NK-92 treated with Interleukin-12 subunit alpha and Interleukin-12 subunit beta, amount 100 ng/mL, for 24 hours (cell line): ENCODE data around the gene POC1A.

Experiments used
- DNase-seq: peaks from one replicate; lab custom pipeline; 2025; lab: John Stamatoyannopoulos, UW

The POC1A gene

DNA sequence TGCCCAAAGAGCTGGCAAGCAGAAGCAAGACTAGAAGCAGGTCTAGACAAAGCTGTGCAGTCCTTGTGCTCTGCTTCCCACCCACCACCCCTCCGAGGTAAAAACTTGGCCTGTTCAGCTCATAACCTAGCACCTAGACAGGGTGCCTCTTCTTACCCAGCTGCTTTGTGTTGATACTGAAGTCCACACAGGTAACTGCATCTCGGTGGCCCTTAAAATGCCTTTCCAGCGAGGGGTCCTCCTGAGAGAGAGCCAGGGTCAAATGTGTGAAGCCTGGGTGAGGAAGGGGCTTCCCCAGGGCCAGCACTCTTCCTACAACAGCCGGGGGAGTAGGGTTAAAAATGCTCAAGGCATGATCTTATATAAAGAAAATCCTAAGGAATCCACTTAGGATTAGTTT is 3.4 kb downstream of the POC1A start:
- DNase-seq, result no peak

DNA sequence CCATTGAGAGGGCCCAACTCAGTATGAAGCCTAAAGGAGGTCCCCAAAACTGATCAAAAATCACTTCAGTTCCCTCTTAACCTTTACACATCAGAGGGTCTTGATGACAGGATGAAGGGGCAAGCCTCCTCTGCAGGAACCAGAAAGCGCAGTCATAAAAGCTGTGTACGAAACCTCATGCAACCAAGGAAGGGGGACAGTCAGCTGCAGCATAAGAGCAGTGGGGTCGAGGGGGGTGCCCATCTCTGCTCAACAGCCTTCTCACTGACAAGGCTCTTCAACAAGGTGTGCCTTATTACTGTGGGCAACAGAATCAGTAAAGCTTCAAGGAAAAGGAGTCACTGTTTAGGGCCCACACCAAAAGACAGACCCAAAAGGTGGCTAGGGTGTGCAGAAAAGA is 3.9 kb downstream of the POC1A start:
- no peak for DNase-seq

DNA sequence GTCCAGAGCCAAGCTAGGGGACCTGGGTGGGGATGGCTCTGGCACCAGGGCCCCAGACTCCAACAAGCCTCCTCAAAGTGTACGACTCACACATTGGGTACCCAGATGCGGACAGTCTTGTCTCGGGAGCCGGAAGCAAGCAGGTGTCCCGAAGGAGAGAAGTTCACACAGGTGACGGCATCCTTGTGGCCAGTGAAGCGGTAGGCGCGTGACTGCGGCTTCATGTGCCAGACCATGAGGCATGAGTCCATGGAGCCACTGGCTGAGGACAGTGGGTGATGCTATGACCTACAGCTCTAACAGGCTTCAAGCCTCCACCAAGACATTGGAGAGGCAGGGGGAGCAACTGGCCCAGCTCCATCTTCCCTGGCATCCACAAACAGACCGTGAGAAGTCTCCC is 4.5 kb downstream of the POC1A start:
- DNase-seq, result no peak

DNA sequence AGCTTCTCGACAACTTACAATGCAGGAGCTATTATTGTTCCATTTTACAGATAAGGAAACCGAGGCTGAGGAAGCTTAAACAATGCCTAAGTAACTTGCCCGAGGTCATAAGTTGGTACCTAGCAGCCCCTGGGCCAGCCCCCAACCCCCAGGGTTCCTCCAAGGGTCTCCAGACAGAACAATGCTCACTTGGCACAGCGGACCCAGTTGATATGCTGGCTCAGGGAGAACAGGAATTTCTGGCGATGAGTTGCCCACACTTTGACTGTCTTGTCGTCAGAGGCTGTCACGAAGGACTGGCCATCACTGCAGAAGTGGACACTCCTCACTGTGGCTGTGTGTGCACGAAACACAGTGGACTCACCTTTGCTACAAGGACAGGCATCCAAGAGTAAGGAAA is 5.2 kb downstream of the POC1A start:
- no peak for DNase-seq

DNA sequence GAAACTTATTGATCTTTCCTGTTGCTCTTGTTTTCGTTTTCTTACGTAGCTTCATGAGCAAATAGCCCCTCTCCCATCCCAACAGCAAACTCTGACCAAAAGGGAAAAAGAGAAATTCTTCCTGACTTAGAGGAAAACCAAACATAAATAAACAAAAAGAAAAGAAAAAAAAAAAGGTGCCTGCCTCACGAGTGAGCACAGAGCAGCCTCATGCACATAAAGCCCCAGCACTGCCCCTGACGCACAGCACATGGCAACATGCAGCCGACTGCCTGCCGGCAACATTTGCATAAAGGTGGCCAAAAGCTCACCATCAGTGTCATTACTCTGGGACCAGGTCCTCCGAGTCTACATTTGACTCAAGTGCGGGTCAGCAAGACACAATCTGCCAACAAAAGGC is 6.4 kb downstream of the POC1A start:
- no peak for DNase-seq

DNA sequence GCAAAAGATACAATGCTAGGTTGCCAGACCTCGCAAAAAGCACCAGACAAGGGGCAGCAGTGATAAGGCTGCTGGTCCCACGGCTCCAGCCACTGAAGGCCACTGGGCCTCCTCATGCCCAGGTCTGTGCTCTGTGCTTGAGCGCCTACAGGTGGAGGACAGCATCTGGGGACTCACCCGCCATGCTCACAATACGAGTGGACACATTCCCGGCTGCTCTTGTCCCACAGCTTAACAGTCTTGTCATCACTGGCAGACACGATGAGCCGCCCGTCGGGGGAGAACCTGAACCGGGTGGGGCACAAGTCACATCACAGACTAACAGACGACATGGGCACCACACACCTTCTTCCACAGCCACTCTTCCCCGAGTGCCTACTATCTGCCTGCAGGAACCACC is 7.4 kb downstream of the POC1A start:
- DNase-seq, result no peak

DNA sequence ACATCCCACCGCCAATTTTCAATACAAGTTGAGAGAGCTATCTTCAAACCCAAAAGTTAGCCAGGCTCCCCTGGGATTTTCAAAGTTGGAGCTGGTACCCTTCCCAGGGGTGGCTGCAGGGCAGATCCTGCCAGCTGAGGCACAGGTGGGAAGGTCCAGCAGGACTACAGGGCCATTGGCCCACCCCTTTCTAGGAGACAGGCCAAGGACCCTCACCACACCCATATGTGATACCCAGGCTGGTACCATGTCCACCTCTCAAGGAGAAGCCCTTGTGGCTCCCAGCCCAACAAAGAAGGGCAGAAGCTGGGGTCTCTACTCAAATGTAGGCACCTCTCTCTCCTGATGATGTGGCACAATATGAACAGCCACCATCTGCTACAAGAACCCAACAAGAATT is 8.0 kb downstream of the POC1A start:
- DNase-seq, result no peak

DNA sequence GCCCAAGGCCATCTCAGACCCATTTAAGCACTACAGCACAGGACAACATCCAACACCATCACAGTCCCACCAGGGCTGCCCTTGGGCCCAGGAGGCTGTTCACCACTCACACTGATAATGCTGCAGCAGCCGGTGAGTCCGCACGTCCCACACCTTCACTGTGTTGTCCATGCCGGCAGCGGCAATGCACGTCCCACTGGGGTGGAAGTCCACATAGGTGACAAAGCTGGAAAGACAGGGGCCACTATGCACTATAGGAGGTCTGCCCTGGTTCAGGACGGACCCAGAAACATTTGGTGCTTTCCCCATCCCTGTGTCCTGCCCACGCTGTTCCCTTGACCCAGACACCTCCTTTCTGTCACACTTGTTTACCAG is 8.5 kb downstream of the POC1A start:
- DNase-seq, result no peak

DNA sequence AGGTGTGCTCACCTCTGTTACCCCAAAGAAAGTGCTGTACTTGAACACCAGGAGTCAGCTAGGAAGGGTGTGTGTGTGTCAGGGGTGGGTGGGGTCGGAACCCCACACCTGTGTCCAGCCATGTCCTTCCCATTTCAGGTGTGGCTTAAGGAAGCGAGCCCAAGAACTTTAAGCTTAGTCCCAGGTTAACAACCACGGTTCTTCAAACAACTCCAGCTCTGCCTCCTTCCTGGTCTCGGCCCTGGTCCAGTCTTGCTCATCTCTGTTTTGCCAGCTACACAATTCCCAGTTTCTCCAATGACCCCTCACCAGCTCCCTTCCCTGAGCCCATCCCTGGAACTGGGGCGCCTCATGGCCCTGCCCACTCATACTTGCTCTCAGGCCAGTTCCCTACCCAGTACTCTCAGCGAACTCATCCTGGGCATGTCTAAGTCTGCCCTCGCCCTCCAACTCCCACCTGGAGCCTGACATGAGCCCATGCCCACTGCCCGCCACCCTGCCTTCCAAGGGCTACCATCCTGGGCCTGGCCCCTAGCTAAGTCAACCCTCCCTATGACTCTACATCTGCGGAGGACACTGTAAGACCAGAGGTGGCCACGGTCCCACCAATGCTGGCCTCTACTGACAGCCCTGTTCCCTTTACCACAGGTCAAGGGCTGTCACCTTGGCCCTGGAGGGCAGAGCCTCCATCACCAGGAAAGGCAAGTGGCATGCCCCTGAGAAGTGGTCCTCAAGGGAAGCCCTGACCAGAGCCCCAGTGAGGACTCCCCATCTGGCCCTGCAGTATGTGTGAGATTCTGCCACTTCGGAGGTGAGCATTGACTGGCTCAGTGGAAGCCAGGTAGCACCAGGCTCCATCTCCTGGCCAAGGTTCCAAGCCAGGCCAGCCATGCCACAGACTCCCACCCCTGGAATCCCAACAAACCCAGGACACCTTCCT is 9.2 kb downstream of the POC1A start:
- DNase-seq, result no peak

DNA sequence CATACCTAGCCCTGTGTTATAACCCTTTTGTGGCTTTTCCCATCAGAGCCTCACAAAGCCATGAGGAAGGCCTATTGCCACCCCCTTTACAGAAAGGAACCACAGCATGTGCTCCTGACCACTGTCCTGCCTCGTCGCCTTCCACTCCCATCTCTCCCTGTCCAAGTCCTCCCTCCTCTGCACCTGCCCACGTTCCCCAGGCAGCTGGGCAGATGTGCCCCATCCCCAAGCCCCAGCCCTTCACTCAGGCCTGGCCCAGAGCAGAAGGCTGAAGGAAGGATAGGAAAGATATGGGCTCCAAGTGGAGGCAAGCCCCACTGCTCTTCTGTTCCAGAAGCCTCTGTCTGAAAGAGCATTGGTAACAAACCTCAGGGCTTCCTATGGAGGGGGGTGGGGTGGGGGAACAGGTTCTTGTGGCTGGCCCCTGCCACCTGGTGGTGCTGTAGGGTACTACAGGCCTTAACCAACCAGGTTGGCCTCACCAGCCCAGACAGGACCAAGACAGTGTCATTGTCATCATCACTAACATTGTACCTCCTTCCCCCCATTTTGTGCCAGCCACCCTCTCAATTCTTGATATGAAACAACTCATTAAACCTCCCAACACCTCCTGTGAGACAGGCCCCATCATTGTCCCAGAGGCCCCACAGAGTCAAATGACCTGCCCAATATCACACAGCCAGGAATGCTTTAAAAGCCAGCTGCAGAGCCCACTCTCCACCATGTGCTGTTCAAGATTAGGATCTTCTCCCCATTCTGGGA is 10.0 kb downstream of the POC1A start:
- peak; percentile 41 for DNase-seq

DNA sequence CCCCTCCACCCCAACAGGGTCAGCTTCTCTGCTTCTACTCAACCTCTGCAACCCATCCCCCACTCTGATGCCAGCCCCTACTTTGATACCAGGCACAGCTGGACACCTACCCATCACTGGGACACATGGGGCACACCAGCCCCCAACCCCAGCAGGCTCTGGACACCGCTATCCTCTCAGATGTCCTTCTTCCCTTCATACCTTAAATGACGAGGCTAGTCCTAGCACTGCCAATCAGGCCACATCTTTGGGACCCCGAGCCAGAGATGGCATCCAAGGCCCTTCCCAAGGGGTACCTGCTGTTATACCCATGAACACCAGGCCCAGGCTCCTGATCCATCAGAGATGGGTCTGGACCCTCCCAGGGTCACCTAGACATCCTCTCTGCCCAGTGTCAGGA is 10.6 kb downstream of the POC1A start:
- DNase-seq, result no peak

DNA sequence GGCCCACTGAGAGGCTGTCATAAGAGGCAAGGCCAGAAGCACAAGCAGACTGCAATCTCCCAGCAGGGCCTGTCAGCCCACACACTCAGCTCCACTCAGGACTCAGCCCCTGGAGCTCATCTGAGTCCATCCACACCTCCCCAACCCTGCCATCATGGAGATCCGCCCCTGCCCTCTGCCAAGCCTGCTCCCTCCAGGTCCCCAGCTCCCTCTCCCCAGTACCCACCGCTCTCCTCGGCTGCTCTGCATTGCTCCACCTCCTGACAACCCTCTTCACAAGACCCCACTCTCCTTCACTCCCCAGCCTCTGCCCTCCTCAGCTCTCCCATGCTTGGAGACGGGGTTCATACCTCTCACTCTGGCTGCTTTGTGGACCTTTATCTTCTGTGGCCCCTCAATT is 11.1 kb downstream of the POC1A start:
- no peak for DNase-seq

DNA sequence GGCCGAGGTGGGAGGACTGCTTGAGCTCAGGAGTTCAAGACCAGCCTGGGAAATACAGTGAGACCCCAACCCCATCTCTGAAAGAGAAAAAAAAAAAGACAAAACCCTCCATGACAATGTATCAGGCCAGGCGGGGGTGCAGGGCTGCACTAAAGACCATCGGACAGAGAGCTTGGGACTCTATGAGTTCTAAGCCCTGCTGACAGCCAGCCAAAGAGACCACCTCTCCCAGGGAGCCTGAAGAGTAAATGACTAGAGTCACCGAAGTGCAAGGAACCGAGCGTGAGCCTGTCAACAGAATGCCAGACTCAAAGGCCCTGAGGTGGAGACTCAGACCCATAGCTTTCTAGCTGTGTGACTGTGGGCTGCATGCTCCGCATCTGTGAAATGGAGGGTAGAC is 12.5 kb downstream of the POC1A start:
- DNase-seq, result no peak

DNA sequence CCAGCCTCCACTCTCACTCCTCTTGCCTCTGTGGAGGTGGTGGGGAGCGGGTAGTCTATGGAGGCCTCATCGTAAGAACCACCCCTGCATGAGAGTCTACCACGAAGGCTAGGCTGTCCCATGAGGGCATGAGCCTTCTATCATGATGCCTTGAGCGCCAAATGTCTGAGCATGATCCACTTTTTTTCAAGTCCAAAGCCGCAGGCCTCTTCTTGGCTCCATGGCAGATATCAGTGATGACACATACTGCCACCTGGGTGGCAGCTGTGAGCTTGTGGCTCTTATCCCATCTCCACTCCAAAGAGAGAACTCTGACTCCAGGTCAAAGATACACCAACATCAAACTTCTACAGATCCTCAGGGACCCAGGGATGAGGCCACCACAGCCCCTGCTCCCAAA is 13.5 kb downstream of the POC1A start:
- DNase-seq, result no peak

DNA sequence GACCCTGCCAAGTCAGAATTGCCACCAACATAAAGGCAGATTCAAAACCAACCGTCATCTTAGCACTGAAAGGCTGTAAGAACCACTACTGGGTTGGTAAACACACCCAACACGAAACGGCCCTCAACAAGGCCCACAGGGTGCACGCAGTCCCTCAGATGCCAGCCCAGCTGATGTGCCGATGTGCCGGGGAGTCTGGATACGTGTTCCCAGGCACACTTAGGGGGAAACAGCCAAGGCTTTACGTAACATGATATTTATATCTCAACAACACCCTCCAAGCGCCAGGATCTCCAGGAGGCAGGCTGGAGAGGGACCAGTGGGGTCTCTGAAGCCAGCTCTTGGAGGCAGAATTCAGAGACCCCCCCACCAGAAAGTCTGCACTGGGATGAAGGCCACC is 14.2 kb downstream of the POC1A start:
- no peak for DNase-seq

DNA sequence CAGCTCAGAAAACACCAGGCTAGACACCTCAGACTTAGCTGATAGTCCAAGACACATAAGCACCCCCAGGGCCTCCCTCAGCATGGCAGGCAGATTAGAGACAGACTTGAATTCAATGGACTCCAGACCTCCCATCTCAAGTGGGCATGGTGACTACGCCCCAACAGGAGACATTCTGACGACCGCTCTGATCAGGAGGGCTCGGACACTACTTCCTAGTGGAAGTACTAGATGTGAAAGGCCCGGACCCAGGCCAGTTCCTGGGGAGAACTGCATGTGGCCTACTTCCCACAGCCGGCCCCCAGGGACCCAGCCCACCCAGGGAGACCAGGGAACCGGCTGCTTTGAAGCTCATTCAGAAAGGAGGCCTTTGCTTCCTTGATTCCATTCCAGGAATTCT is 16.9 kb downstream of the POC1A start:
- DNase-seq, result no peak

DNA sequence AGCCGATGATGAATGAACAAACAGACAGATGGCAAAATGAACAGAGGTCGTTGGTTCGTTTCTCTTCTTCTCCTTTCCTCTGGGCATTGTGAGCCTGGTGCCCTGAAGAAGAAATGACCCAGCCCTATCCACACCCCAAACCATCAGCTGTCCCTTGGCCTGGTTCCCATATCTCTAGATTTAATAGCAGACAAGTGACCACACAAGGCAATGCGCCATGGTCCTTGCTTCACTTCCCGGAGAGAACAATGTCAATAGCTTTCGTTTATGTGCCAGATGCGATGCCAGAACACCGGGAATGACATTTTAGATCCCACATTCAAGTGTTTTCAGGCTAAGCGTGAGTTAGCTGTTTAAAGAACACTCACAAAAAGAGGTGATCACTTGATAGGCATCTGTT is 17.7 kb downstream of the POC1A start:
- no peak for DNase-seq

DNA sequence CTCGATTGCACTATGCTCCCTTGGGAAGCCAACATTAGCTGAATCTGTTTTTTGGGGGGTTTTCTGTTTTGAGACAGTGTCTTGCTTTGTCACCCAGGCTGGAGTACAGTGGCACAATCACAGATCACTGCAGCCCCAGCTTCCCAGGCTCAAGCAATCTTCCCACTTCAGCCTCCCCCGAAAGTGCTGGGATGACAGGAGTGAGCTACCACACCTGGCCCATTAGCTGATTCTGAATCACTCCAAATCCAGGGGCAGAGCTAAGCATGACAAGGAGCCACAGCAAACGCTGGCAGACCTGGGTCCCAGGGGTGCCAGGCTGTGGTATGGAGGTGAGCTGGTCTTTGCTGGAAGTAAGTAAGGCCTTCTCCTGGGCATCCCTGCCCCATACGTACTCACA is 18.9 kb downstream of the POC1A start:
- DNase-seq, result no peak

DNA sequence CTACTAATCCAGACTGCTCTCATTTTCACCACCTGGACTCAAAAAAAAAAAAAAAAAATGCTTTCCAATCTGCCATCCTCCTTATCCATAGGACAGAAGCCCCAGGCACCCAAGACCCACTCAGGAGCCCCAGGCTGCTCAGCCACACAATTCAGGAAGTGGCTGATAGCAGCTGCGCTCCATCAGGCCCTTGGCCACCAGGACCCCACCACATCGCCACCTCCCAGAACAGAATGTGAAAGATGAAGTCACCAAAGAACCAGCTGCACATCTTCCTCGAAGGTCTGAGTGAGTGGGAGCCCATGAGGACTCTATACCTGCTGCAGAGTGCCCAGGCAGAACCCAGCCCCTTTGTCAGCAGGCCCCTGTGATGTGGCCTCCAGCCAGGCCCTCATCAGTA is 19.5 kb downstream of the POC1A start:
- DNase-seq, result no peak

DNA sequence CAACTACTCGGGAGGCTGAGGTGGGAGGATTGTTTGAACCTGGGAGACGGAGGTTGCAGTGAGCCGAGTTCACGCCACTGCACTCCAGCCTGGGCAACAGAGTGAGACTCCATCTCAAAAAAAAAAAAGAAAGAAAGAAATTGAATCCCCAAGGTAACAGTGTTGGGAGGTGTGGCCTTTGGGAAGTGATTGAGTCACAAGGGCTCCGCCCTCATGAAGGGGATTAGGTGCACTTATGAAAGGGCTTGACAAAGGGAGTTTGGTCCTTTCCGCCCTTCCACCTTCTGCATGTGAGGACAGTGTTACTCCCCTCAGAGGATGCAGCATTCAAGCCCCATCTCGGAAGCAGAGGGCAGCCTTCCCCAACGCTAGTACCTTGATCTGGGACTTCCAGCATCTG is 21.3 kb downstream of the POC1A start:
- no peak for DNase-seq

DNA sequence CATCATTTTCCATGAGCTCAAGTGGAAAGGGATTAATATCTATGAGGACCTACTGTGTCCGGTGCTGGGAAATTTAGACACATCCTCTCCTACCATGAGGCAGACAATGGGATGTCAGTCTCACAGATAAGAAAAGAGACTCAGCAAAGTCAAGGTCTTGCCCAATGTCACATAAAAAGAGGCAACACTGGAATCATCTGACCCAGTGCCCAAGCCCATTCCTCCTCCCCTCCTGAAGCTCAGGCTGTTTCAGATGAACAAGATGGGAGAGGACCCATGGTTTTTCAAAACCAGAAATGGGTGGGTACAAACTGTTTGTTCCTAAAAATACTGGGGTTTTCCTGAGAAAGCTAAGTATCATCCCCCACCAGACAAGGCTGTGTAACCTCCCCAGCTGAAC is 22.2 kb downstream of the POC1A start:
- no peak for DNase-seq

DNA sequence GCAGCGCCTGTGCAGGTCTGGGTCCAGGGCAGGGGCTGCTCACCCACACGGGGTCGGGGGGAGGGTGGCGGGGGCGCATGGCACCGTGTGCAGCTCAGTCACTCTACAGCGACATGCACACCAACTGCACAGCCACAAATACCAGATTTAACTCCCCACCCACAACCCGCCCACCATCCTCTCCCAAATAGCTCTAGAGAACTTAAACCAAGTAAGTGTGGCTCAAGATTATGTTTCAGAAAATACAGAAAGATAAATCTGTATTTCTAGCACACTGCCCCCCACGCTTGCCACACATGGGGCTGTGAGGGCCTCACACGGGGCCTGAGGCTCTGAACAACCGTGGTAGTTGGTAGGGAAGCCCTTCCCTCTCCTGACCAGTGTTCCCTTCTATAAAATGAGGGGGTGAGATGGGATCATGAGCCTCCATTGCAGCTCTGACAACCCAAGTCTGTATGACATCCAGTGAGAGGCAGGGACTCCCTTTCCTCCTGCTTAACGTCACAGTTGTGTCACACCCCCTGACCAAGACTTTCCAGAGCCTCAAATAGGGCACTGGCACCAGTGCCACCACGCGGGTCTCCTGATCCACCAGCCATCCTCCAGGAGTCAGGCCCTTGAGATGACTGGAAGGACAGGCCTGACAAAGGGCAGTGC is 23.1 kb downstream of the POC1A start:
- DNase-seq, result no peak

DNA sequence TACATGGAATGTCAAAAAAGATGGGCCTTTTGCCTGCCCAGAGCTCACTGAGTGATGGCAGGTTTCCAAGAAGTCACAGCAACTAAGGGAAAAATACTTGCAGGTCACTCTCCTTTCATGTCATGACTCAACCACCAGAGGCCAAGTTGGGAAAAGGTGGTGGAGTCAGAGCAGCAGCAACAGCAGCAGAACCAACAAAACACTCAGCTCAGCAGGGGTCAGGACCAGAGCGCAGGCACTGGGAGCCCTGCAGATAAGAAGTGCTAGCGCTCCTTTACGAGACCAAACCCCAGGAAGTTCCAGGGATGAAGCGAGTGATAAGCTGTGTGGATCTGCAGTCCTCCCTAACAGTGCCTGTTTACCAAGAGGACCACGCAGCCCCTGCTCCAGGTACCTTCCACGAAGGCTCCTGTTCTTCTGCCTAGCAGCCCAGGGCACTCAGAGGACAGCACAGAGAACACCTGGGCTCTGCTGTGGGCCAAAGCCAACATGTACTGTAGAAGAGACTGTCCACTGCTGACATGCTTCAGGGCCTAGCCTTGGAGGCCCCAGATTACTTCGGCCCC is 26.0 kb downstream of the POC1A start:
- no peak for DNase-seq
